Stimulated activated naive CD8-positive, alpha-beta T cell treated with anti-CD3 and anti-CD28 coated beads, Interleukin-15, amount 100 ng/mL, for 72 hours (primary cell): ENCODE measurements around the gene ZNF443.
"Not testable (repeated sequence)": the region's sequence is repeated elsewhere in the genome, so short reads cannot be mapped to it uniquely, and the experiment has no call there.

ENCODE experiments used
- ATAC-seq: fragments of 150-1000 bp; cut with Tn5 transposase; 2 replicates; pipeline ENCODE4 v1.10.0; 2021; ENCODE audit warnings: mild to moderate bottlenecking, moderate library complexity
- DNase-seq, 2 donors: peaks; one replicate each; pipeline ENCODE4 v3.0.0; 2021 to 2022
- H3K27ac Mint-ChIP-seq, 2 donors: one replicate each; pipeline ENCODE4 v1.8.0; 2022; ENCODE audit warnings: mild to moderate bottlenecking in 2 of 2, mixed read lengths in 2 of 2, moderate library complexity in 2 of 2
- H3K27me3 Mint-ChIP-seq: one replicate; pipeline ENCODE4 v1.8.0; 2022; ENCODE audit warnings: mixed read lengths
- H3K4me1 Mint-ChIP-seq: one replicate; pipeline ENCODE4 v1.8.0; 2022; ENCODE audit warnings: mild to moderate bottlenecking, mixed read lengths
- H3K4me3 Mint-ChIP-seq, 2 donors: one replicate each; pipeline ENCODE4 v1.8.0; 2022; ENCODE audit warnings: mild to moderate bottlenecking in 2 of 2, mixed read lengths in 2 of 2, moderate library complexity in 1 of 2
- H3K9me3 Mint-ChIP-seq, 2 donors: one replicate each; pipeline ENCODE4 v1.8.0; 2022; ENCODE audit warnings: mixed read lengths in 2 of 2

Gene ZNF443

DNA sequence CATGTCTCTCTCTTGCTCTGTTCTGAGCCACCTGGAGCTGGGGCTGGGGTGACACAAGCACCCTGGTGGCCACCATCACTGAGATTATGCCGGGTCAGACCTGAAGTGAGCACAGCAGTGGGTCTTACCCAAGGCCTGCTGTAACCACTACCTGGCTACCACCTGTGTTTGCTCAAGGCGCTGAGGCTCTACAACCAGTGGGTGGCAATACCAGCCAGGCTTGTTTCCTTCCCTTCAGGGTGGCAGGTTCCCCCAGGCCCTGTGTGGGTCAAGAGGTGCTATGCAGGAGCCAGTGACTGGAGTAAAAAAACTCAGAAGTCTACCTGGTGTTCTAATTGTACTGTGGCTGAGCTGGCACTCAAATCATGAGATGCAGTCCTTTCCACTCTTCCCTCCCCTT, 8.0 kb upstream of the ZNF443 start:
- no peaks in the 10 kb centered on the region for H3K4me1 Mint-ChIP-seq
- no peak overlapping the region for H3K4me3 Mint-ChIP-seq
- H3K27ac Mint-ChIP-seq = peak overlapping the region in 1 of 2 donors; percentile 37
- H3K9me3 Mint-ChIP-seq = peaks cover 37 to 74% of the 10 kb centered on the region in 2 donors
- ATAC-seq = no peak
- DNase-seq = no peak
- no peaks in the 10 kb centered on the region for H3K27me3 Mint-ChIP-seq

- Mint-ChIP-seq H3K9me3 (peaks cover 20 to 25% of the 10 kb centered on the region in 2 donors), H3K4me3 (peak overlapping the region; percentile 100), H3K27ac (peak overlapping the region in 1 of 2 donors; percentile 49), H3K4me1 (peaks cover 13% of the 10 kb centered on the region)
- H3K27me3 Mint-ChIP-seq = not testable (repeated sequence)
- peak; percentile 47 for ATAC-seq
- DNase-seq = peak; percentile 43 to 65
Measured at GRCh38 chr19:12439686-12440540, 908 bp downstream of the ZNF443 start.

- ATAC-seq = not testable (repeated sequence)
- H3K9me3 Mint-ChIP-seq = peaks cover 31 to 50% of the 10 kb centered on the region in 2 donors
Measured at GRCh38 chr19:12430726-12431299, 10.0 kb downstream of the ZNF443 start.

GRCh38 chr19:12425888-12426274, 14.9 kb downstream of the ZNF443 start:
- H3K9me3 Mint-ChIP-seq = peaks cover 30 to 51% of the 10 kb centered on the region in 2 donors
- ATAC-seq = no peak

More at GRCh38 chr19:12430726-12431299, 10.0 kb downstream of the ZNF443 start:
- H3K27me3 Mint-ChIP-seq, DNase-seq, H3K4me1 Mint-ChIP-seq, H3K4me3 Mint-ChIP-seq, H3K27ac Mint-ChIP-seq: not testable (repeated sequence)

DNA sequence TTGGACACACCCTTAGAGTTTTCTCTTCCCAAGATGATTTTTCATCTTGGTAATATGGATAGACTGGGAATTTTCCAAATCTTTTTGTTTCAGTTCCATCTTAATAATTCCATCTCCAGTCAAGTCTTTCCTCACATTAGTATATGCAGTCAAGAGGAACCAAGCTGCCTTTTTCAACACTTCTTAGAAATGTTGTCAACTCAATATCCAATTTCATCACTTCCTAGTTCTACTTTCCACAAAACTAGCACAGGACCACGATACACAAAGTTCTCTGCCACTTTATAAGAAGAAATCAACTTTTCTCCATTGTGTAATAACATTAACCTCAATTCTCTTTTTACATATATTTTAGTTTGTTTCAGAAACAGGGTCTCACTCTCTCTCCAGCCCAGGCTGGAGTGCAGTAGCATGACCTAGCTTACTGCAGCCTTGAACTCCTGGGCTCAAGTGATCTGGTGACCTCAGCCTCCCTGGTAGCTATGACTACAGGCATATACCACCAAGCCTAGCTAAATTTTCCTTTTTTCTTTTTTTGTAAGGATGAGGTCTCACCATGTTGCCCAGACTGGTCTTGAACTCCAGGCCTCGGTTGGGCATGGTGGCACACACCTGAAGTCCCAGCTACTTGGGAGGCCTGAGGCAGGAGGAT, 15.5 kb downstream of the ZNF443 start:
- no peaks in the 10 kb centered on the region for H3K4me1 Mint-ChIP-seq
- peaks cover 25 to 46% of the 10 kb centered on the region in 2 donors for H3K9me3 Mint-ChIP-seq
- H3K27ac Mint-ChIP-seq = no peak overlapping the region
- no peaks in the 10 kb centered on the region for H3K27me3 Mint-ChIP-seq
- no peak overlapping the region for H3K4me3 Mint-ChIP-seq
- no peak for DNase-seq
- no peak for ATAC-seq

More at GRCh38 chr19:12425888-12426274, 14.9 kb downstream of the ZNF443 start:
- Mint-ChIP-seq H3K27ac (no peak overlapping the region), H3K27me3 (no peaks in the 10 kb centered on the region), H3K4me1 (no peaks in the 10 kb centered on the region), H3K4me3 (no peak overlapping the region)
- no peak for DNase-seq

DNA sequence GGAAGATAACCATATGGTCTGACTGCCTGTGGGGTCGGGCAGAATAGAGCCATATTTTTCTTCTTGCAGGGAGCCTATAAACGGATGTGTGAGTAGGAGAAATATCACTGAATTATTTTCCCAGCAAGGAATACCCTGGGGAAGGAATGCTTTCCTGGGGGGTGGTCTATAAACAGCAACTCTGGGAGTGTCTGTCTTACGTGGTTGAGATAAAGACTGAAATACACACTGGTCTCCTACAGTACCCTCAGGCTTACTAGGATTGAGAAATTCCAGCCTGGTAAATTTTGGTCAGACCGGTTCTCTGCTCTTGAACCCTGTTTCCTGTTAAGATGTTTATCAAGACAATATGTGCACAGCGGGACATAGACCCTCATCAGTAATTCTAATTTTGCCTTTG, 23.5 kb downstream of the ZNF443 start:
- not testable (repeated sequence) for H3K4me1 Mint-ChIP-seq, H3K4me3 Mint-ChIP-seq
- H3K9me3 Mint-ChIP-seq = peaks cover 19 to 41% of the 10 kb centered on the region in 2 donors

GRCh38 chr19:12411893-12412292, 28.9 kb downstream of the ZNF443 start:
- Mint-ChIP-seq H3K4me3 (no peak overlapping the region), H3K27me3 (no peaks in the 10 kb centered on the region), H3K4me1 (no peaks in the 10 kb centered on the region), H3K9me3 (peaks cover 37 to 38% of the 10 kb centered on the region in 2 donors), H3K27ac (no peak overlapping the region)
- ATAC-seq (no peak), DNase-seq (no peak)

More for the DNA sequence above, 23.5 kb downstream of the ZNF443 start:
- DNase-seq, H3K27me3 Mint-ChIP-seq, H3K27ac Mint-ChIP-seq, ATAC-seq: not testable (repeated sequence)

- H3K27ac Mint-ChIP-seq = peak within 1 kb of the TSS; percentile 82 to 89
- H3K4me3 Mint-ChIP-seq = peak within 1 kb of the TSS; percentile 92 to 94
- H3K9me3 Mint-ChIP-seq = peaks cover 8 to 14% of the 10 kb centered on the region in 2 donors
- peaks cover 11% of the 10 kb centered on the region for H3K4me1 Mint-ChIP-seq
- ATAC-seq (peak; percentile 93), DNase-seq (peak; percentile 74 to 82)
- H3K27me3 Mint-ChIP-seq = no peaks in the 10 kb centered on the region
Measured at GRCh38 chr19:12400633-12401502, 40.0 kb downstream of the ZNF443 start, which contains the start of gene ZNF799. TSS of gene ZNF799 (minus strand) at chr19:12401271. CDS start at chr19:12401070, 201 bp downstream.

DNA sequence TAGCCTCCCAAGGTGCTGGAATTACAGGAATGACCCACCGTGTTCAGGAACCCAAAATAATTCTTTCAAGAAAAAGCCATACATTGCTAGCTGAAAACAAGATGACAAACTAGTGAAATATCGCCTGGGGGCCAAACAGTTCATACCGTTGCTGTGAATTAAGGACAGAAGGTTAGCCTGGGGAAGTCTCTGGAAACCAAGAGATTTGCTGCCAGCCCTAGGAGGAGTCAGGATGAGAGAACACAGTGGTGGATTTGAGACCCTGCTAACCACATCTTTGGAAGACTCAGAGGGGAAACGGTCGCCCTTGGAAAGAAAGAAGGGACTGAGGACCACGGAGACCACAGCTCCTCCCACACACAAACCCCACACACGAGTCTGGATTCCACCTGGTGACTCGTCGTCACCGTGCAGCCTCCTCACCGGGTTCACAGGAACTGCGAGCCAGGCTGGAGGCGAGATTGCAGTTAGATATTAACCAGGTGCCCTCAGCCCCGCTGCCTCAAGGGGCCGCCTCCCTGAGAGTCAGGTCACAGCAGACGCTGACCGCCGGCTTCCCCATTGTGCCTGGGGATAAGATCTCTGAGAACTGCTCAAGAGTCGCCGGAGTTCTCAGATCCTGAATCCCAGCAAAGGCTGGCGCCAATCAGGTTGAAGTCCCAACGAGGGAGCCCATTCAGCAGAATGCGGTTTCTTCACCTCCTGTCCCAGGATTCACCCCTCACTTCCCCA, 40.8 kb downstream of the ZNF443 start:
- H3K9me3 Mint-ChIP-seq = peaks cover 14 to 22% of the 10 kb centered on the region in 2 donors
- not testable (repeated sequence) for H3K27me3 Mint-ChIP-seq
- peak overlapping the region in 1 of 2 donors; percentile 82 for H3K27ac Mint-ChIP-seq
- H3K4me3 Mint-ChIP-seq = peak overlapping the region; percentile 92 to 94
- ATAC-seq = peak; percentile 74
- peaks cover 11% of the 10 kb centered on the region for H3K4me1 Mint-ChIP-seq
- peak; percentile 20 to 41 for DNase-seq

- not testable (repeated sequence) for DNase-seq, H3K27me3 Mint-ChIP-seq, H3K27ac Mint-ChIP-seq, H3K4me1 Mint-ChIP-seq, H3K4me3 Mint-ChIP-seq, ATAC-seq
- H3K9me3 Mint-ChIP-seq = peaks cover 54 to 58% of the 10 kb centered on the region in 2 donors
Measured at GRCh38 chr19:12391148-12391547, 49.7 kb downstream of the ZNF443 start.

DNA sequence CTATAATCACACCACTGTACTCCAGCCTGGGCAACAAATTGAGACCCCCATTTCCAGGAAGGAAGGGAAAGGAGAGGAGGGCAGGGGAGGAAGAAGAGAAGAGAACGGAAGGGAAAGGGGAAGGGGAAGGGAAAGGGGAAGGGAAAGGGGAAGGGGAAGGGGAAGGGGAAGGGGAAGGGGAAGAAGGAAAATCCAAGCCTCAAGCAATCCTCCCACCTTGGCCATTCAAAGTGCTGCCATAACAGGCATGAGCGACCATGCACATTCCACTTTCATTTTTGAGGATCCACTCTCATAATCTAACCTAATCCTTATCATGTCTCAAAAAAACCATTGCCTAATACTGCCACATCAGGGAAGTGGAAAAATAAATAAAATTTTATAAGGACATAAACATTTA, 54.5 kb downstream of the ZNF443 start:
- H3K27ac Mint-ChIP-seq, ATAC-seq, H3K27me3 Mint-ChIP-seq, H3K4me3 Mint-ChIP-seq, H3K4me1 Mint-ChIP-seq, DNase-seq: not testable (repeated sequence)
- peaks cover 43 to 48% of the 10 kb centered on the region in 2 donors for H3K9me3 Mint-ChIP-seq

GRCh38 chr19:12380444-12380737, 60.4 kb downstream of the ZNF443 start:
- no peak for ATAC-seq
- peaks cover 43 to 62% of the 10 kb centered on the region in 2 donors for H3K9me3 Mint-ChIP-seq
- no peak for DNase-seq
- H3K4me1 Mint-ChIP-seq = no peaks in the 10 kb centered on the region
- no peaks in the 10 kb centered on the region for H3K27me3 Mint-ChIP-seq
- no peak overlapping the region for H3K27ac Mint-ChIP-seq
- H3K4me3 Mint-ChIP-seq = no peak overlapping the region

DNA sequence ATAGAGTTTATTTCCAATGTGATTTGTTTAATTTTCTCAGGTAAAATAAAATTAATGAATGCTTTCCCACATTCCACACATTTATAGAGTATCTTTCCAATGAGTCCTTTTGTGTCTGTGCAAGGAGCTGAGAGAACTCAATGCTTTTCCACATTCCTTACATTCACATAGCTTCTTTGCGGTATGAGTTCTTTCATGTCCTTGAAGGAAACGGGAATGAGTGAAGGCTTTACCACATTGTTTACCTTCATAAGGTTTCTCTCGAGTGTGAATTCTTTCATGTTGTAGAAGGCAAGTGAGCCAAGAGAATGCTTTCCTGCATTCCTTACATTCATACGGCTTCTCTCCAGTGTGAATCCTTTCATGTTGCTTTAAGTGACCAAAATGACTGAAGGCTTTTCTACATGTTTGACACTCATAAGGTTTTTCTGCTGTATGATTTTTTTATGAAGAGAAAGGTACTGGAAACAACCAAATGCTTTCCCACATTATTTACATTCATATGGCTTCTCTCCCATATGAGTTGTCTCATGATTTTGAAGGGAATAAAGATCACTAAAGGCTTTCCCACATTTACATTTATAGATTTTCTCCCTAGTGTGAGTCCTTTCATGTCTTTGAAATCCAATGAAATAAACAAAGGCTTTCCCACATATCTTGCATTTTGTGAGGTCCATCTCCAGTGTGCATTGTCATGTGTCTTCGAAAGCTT, 60.9 kb downstream of the ZNF443 start:
- H3K4me3 Mint-ChIP-seq = no peak overlapping the region
- H3K9me3 Mint-ChIP-seq = peaks cover 46 to 66% of the 10 kb centered on the region in 2 donors
- H3K27ac Mint-ChIP-seq = no peak overlapping the region
- H3K4me1 Mint-ChIP-seq = no peaks in the 10 kb centered on the region
- no peaks in the 10 kb centered on the region for H3K27me3 Mint-ChIP-seq
- ATAC-seq (no peak), DNase-seq (no peak)
